Fibroblast of the aortic adventitia (primary cell): ENCODE results near the gene LARGE2. TPM values are rescaled to one million over a fixed set of nuclear protein-coding genes. Genes with fewer than 3 reads are reported as not detected.
"Not testable (repeated sequence)": the region's sequence is repeated elsewhere in the genome, so short reads cannot be mapped to it uniquely, and the experiment has no call there.

Experiments used
- DNase-seq: peaks from one replicate; pipeline ENCODE4 v3.0.0-alpha.2; 2010; ENCODE audit warnings: low read depth
- H3K4me3 ChIP-seq: 2 replicates; pipeline ENCODE4 v1.5.1; 2011; ENCODE audit warnings: low read depth, mild to moderate bottlenecking, control low read depth, low read length, moderate library complexity
- total RNA-seq: library from RNA; depleted of rRNA; stranded (reverse); fragments of >200 nt; gene quantifications from 2 replicates; pipeline ENCODE4 v1.2.3, GENCODE V29; 2012; ENCODE audit warnings: low replicate concordance
- TF ChIP-seq, protein P1 (sequence below): IDR thresholded peaks from 2 replicates; pipeline ENCODE4 v1.5.1; 2011; ENCODE audit warnings: mild to moderate bottlenecking, low read length, control low read depth, inconsistent platforms; ENCODE audit not compliant: insufficient read depth

The LARGE2 gene
- total RNA-seq, 1 donor = not detected

DNA sequence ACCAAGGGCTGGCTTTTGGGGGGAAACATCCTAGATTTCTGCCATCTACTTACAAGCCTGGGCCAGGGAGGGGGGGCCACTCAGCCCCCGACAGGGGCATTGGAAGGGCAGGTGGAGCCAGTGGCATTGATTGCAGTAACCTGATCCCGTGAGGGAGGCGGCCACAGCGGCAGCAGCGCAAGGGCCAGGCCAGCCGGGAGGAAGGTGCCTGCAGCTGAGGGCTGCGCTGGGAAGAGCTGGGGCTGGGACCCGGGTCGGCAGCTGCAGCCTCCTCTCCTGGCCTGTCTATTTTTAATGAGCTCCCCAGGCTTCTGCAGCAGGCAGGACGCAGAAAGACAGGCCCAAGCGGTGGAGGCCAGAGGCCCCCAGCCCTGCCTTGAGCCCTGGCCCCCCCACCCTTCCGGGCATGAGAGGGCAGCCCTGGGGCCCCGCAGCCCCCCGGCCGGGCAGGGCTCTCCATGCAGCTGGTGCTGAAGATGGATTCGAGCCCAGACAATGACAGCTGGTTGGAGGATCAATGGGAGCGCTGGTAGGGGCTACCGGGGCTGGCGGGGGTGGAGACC, 26.0 kb upstream of the LARGE2 start:
- DNase-seq = no peak
- TF ChIP-seq, protein P1, sequence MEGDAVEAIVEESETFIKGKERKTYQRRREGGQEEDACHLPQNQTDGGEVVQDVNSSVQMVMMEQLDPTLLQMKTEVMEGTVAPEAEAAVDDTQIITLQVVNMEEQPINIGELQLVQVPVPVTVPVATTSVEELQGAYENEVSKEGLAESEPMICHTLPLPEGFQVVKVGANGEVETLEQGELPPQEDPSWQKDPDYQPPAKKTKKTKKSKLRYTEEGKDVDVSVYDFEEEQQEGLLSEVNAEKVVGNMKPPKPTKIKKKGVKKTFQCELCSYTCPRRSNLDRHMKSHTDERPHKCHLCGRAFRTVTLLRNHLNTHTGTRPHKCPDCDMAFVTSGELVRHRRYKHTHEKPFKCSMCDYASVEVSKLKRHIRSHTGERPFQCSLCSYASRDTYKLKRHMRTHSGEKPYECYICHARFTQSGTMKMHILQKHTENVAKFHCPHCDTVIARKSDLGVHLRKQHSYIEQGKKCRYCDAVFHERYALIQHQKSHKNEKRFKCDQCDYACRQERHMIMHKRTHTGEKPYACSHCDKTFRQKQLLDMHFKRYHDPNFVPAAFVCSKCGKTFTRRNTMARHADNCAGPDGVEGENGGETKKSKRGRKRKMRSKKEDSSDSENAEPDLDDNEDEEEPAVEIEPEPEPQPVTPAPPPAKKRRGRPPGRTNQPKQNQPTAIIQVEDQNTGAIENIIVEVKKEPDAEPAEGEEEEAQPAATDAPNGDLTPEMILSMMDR = no peak
- no peak overlapping the region for H3K4me3 ChIP-seq

DNA sequence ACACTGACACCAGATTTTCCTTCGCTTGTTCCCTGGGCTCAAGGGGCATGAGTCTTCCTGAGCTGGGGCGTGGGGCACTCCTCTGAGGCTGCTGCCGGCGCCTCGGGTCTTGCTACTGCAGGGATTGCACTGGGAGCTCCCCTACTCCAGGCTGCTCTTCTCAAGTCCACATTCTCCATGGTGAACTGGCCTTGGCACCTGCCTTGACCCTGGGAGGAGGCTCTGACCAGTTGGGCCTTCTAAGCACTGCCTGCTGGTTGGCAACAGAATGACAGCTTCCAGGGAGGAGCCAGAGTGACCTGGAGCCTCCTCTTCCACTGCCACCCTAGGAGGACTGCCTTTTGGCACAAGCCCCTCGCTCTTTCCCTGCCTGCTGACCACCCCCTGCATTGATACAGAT, 24.9 kb upstream of the LARGE2 start:
- TF ChIP-seq, protein P1 = no peak
- no peak overlapping the region for H3K4me3 ChIP-seq
- no peak for DNase-seq

DNA sequence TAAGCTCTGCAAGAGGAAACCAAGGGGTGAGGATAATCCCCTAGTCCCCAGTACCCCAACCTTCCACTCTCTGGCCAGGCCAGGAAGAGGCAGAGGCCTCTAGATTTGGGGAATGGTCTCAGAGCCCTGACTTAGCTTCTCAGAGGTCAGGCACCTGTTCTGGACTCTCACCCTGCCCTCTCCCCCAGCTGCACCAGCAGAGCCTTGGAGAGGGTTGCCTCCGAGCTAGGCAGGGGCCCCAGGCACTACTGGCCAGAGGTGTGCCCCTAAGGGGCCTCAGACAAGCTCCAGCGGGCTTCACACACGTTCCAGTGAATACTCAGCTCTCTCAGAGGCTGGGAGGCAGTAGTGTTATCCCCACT, 23.4 kb upstream of the LARGE2 start:
- DNase-seq = no peak
- TF ChIP-seq, protein P1 = no peak
- H3K4me3 ChIP-seq = peak overlapping the region; percentile 71

DNA sequence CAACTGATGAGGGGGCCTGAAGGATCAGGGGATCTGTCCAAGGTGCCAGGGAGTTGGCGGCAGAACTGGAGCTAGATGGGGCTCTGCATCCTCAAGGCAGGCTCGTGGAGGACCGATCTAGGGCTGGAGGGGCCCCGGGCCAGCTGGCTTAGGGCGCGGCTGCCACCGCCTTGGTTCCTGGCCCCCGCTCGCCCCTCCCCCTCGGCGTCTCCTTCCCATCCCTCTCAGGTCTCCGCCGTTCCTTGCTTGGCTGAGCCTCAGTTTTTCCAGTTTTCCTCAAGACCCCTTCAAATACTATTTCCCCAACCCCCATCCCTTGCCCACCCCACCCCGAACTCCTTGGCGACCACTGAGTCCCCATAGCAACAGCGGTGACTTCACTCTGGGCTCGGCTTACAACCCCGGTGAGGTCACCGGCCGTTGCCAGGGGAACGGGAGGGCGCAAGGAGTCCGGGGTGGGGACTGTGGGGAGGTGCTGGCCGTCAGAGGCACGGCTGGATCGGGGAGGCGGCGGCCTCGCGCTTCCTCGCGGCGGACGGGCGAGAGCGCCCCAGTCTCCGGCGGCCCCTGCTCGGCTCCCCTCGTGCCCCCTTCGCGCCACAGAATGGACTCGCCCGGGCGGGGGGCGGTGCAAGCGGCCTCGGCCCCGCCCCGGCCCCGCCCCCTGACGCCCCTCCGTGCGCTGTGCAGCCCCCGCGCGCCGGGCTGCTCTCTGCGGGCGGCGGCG, 22.8 kb upstream of the LARGE2 start:
- DNase-seq = peak; percentile 80
- TF ChIP-seq, protein P1 = no peak
- peak overlapping the region; percentile 71 for H3K4me3 ChIP-seq

DNA sequence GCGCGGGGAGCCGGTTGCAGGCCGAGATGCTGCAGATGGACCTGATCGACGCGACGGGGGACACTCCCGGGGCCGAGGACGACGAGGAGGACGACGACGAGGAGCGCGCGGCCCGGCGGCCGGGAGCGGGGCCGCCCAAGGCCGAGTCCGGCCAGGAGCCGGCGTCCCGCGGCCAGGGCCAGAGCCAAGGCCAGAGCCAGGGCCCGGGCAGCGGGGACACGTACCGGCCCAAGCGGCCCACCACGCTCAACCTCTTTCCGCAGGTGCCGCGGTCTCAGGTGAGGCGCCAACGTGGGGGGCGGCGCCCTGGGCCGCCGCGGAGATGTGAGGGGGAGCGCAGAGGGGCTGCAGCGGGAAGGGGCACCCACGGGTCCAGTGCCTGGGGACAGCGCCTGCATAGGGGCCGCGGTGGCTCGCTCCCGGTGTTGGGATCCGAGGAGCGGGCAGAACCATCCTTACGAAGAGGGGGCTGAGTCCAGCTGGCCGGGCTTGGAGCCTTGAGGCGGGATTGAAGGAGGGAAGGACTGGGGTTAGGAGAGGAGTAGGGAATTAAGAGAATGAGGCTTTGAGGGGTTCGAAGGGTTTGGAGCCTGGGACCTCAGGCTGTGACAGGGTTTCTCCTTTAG, 22.2 kb upstream of the LARGE2 start:
- H3K4me3 ChIP-seq = peak overlapping the region; percentile 73
- DNase-seq = not testable (repeated sequence)

DNA sequence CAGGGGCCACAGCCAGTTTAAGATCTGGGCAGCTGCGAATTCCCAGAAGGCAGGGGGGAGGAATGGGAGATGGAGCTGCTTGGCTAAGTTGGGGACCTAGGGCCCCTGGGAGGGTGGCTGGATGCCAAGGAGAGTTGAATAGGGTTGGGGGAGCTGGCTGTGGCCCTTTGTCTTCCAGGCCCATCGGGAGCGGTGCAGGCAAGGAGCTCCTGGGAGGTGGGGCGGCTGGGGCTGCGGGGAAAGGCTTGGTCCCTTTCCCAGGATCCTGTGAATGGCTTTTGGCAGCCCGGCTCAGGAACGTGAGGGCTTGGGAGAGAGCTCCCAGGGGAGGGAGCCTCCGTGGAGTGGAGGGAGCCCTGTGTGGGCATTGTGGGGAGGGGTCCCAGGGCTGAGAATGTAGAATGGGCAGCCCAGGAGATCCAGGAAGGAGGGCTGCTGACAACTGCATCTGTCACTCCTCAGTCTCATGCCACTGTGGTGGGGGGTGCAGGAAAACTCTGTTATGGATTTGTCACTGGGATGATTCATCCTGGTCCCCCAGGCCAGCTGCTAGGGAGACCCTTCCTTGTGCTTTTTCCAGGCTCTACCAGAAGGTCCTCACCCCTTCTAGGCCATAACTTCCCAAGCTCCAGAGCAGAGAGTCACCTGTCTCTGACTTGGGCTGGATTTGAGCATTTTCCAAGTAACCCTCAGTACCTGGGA, 21.4 kb upstream of the LARGE2 start:
- TF ChIP-seq, protein P1 = no peak
- peak overlapping the region; percentile 73 for H3K4me3 ChIP-seq
- DNase-seq = peak; percentile 25

DNA sequence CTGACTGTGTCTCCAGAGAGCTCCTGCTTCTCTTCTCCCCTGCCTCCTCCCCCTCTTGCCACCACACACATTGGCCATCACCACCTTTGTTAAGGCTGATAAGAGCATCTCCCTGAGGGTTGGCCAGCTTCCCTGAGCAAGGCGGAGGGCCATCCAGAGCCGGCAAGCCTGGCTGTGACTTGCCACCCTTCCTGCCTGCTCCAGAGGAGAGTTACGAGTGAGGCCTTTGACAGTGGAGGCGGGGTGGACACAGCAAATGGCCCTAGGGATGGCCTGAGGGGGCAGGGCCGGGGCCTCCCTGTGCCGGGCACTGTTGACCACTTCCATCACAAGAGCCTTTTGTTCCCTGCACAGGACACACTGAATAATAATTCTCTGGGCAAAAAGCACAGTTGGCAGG, 20.8 kb upstream of the LARGE2 start:
- no peak overlapping the region for H3K4me3 ChIP-seq
- TF ChIP-seq, protein P1 = no peak
- DNase-seq = no peak
